HG02678 (cell line): ENCODE data around the gene GUCY2D.
"Not testable (repeated sequence)": the region's sequence is repeated elsewhere in the genome, so short reads cannot be mapped to it uniquely, and the experiment has no call there.

Experiments
- ATAC-seq: cut with Tn5 transposase; IDR thresholded peaks from one replicate; pipeline ENCODE4 v1.9.1; 2021; ENCODE audit warnings: mild to moderate bottlenecking, moderate library complexity; ENCODE audit not compliant: unreplicated experiment

GUCY2D gene

DNA sequence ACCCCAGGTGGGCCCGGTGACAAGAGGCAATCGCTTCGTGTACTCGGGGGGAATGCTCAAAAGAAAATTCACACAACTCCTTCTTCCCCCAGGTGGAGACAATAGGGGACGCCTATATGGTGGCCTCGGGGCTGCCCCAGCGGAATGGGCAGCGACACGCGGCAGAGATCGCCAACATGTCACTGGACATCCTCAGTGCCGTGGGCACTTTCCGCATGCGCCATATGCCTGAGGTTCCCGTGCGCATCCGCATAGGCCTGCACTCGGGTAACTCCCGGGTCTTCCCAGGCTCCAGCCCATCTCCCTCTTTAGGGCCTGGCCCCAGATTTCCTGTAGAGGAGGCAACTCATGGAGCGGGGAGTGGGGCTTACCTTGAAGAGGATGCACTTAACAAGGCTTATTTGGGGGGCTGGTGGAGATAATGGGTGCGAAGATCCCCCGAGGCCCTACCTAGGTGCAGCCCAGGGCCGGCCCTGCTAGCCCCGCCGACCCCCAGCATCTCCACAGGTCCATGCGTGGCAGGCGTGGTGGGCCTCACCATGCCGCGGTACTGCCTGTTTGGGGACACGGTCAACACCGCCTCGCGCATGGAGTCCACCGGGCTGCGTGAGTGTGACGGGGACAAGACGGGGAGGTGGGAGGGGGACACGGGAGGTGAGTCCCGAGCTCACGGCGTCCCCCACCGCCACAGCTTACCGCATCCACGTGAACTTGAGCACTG lies 13.0 kb downstream of the GUCY2D start:
- no peak for ATAC-seq

DNA sequence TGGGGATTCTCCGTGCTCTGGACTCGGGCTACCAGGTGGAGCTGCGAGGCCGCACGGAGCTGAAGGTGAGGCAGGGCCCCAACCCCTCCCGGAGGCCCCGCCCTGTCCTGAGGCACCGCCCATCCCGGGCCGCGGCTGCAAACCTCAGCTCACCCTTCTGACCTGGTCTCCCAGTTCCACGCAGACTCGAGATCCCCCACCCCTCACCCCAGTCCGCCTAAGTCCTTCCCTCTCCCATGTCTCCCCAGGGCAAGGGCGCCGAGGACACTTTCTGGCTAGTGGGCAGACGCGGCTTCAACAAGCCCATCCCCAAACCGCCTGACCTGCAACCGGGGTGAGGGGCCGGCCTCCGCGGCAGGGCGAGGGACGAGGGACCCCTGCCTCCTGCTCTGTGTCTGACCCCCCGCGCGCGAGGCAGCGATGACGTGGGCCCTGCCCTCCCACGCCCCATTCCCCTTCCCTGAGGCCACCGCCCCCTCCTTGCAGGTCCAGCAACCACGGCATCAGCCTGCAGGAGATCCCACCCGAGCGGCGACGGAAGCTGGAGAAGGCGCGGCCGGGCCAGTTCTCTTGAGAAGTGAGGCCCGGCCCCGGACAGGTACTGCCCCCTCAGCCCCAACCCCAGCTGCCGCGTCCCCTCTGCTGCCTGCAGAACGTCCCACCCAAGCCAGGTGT lies 13.7 kb downstream of the GUCY2D start:
- no peak for ATAC-seq

DNA sequence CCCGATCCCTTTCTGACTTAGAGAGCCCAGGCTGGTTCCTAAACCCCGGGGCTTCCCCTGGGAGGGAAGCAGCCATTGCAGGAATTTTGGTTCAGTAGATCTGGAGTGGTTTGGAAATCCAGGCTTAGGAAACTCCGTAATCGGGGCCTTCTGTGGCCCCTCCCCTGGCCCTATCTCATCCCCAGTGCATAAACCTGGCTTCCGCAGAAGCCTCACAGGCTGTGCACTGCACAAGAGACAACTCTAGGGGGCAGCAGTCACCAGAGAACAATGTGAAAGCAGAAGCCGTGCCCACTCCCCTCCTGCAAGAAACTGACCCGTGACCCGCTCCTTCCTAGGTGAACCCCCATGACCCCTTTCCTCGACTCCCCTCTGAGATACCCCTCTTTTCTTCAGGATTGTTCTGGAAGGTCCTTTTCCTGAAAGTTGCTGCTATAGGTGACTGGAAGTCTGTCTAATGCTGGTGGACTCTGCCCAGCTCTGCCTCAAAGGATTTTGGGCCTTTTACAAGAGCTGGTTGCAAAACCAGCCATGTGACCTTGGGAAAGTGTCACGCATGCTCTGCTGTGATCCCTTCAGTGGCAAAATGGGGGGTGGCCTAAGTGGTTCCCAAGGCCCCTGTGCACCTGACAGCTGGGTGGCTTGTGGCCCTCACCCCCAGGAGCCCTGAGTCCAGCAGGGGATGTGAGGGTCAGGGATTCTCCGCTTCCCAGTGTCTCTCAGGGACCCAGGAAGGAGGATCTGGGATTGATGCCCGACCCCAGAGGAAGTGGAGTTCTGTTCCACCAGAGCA lies 14.4 kb downstream of the GUCY2D start:
- no peak for ATAC-seq

DNA sequence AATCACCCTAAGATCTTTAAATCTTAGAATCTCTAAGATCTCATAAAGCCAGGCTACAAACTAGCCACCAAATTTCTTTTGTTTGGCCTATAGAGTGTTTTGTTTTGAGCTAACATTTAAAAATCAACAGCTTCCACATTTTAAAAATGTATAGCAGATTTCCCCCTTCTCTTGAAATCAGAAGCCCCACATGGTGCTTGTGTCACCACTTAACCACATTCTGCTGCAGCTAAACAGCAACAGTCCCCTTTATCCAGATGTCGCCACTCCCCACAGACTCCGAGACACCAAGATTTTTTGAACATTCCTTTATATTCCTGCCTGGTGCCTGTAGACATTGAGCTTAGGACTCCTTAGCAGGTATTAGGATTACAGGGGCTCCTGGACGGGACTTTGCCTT lies 16.0 kb downstream of the GUCY2D start:
- ATAC-seq: no peak

DNA sequence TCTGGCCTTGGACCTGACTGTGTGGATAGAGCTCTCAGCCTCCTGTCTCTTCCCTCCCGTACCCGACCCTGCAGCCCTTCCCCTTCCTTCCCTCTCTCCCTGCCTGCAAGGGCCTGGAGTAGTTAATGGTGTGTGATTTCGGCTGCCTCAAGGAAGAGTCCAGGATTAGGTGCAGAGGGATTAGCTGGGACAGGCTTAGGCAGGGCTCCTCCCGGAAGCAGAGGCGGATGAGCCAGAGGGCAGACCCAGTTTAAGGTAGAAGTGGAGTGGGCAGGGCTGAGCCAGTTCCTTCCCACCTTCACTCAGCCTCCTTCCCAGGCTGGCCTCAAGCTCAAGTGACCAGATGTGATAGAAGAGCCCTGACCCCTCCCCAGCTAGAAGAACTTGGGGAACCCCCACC lies 16.8 kb downstream of the GUCY2D start:
- ATAC-seq: no peak

DNA sequence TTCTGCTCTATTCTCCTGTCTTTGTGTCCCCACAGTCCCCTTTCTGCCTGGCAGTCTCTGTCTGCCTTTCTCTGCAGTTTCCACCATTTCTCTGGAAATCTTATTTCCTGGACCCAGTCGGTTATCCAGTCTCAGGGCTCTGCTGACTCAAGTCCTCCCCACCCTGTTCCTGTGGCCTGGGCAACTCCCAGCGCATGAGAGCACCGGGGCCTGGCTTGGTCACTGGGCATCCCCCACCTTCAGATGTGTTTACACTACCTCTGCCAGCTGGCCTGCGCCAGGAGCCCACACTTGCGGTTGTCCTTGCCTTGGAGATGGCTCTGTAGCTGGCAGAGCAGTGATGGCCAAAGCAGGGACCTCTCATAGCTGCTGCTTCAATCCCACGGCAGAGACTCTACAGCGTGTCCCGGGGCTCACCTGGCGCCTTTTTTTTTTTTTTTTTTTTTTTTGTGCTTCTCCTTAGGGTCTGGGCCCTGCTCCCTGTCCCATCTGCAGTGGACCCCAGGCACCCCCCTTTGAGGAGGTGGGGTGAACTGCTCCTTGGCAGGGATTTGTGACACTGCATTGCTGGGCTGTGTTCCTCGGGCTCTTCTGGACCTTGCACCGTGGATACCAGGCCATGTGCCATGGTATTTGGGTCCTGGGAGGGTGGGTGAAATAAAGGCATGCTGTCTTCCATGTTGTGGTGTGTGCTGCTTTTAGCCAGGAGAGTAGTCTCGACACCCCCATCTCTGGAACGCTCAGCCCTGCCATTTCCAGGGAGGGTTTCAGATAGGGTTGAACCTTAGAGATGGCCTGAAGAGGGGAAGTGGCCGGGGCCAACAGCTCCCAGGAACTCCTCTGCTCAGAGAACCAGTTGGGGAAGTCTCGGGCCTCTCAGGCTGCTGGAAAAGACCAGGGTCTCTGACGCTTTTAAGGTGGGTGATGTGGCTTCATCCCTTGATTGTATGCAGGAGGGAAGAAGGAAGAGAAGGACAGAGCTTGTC lies 17.5 kb downstream of the GUCY2D start:
- ATAC-seq: no peak

DNA sequence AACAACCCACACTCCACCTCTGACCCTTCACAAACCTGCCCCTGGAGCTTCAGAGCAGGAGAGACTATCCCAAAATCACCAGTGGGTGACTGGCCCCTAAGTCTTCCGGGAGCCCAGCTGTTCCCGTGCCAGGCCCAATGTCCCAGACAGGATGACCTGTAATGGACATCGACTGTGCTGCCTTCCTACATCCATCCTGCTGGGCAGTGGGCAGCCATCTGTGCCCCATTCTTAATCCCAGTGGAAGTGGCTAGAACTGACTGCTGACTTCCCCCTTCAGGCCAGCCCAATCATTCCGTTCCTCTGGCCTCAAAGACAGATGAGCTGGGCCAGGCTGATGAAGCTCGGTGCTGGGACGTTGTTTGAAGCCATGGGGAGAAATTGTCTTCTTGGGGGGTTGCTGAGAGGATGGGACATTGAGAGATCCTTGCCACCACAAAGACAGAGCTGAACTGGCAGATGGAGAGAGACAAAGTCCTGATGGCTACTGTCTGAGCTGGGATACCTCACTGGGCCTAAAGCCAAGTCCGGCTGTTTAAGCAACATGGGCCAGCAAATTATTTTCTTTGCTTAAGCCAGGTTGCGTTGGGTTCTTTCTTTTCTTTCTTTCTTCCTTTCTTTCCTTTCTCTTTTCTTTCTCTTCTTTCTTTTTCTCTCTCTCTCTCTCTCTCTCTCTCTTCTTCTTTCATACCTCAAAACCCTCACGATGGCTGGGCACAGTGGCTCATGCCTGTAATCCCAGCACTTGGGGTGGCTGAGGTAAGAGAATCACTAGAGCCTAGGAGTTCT lies 18.6 kb downstream of the GUCY2D start:
- ATAC-seq: no peak

DNA sequence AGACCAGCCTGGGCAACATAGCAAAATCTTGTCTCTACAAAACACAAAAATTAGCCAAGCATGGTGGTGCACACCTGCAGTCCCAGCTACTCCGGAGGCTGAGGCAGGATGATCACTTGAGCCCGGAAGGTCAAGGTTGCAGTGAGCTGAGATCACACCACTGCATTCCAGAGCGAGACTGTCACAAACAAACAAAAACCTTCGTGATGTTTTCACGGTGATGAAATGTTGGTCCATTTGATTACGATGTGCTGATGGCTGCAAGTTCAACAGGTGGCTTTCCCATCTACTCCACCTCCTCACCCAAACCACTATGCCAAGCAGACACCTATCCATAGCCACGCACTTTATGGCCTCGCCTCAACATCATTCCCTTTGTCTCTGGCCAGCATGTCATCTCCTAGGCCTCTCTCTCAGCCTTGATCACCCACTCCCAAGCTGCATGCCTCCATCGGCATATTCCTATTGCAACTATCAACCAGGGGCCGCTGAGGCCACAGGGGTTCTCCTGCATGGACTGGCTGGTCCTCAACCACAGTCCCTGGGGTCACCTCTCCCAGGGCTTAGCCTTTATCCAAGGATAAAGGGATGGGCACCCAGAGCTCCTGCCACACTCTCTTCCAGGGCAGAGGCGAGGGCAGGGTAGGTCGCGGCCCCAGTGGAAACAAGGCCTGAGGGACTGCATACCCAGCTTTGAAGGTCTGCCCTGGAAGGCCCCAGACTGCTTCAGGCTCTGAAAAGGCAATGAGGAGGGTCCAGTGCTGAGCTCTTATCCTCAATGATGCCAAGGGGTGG lies 19.3 kb downstream of the GUCY2D start:
- no peak for ATAC-seq

DNA sequence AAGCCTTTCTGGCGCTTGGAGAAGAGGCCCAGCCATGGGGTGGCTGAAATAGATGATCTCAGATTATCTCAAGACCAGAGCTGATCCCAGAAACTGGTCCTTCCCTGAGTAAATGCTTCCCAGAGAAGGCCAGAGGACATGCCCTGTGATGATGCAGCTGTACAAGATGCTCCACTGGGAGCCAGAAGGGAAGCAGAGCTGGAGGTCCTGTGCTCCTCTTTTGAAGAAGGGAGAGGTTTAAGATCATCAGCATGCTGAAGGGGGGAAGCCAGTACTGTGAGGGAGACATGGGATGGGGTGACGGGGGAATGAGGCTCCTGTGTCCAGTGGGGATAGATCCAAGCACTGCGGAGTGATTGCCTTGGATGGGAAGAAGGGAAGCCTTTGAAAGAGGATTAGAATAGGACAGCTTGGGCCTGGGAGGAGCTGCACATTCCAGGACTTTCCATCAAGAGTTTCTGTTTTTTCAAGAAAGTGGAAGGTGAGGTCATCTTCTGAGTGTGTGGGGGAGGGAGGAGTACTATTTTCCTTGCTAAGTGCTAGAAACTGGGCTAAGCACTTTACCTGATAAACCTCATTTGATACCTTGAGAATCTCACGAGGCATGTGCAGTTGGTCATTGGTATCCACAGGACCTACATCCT lies 20.1 kb downstream of the GUCY2D start:
- no peak for ATAC-seq

DNA sequence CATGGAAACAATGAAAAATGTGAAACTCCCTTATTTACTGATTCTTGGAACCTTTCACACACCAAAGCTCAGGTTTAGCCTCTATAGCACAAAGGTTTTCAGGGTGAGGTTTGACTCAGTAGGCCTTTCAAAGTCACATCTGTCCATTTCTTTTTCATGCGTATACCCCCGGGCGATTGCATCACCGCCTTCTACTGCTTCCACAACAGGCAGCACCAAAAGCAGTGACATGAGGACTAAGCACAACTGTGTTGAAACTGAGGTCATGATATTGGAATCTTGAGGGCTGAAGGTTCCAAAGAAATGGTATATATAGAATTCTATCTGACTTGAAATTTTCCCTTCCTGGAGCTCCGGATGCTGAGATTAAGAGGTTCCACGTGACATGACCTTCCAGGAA lies 21.7 kb downstream of the GUCY2D start:
- not testable (repeated sequence) for ATAC-seq

DNA sequence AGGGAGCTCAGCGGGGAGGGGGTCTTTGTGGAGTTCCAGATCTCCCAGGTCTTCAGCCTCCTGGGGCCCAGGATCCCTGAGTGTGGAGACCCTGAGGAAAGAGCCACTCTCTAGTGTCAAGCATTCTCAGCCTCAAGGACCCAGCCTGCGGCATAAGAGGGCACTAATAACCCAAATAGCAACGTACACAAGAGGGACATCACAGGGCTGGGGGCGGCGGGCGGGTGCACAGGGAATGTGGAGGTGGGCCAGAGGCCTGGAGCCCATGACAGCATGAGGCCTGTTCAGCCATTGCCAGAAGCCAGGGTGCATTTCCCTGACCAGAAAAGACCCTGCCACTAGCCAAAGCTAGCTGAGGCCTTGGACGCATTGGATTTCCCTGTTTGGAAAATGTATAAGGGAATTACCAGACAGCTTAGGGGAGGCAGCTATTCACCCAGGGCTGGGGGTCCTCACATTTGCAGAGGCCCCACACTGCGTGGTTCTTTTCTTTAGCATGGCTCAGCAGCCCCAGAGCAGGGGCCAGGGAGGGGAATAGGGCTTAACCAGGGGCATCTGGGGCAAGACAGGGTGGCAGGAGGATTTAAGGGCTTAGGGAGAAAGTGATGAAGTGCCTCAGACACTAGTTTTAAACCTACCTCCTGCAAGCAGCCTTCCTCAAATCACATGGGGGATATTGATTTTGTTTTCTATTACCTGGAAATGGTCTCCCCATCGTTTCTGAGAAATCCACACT lies 22.9 kb downstream of the GUCY2D start:
- no peak for ATAC-seq

DNA sequence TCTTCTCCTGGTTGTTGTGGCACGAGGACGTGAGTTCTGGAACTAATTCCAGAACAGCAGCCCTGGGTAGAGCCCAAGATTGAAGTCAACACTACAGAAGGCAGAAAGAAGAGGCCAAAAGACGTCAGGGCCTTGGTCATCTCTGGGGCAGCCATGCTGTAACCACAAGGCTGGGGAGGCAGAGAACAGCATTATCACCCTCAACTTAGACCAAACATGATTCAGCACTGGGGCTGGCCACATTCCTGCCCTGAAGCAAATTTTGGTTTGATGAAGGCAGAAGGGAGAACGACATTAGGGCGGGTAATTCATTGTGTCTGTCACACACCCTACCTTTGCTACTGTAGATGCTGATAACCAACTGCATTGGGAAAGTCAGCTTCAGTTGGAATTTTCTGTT lies 26.7 kb downstream of the GUCY2D start:
- ATAC-seq: no peak

DNA sequence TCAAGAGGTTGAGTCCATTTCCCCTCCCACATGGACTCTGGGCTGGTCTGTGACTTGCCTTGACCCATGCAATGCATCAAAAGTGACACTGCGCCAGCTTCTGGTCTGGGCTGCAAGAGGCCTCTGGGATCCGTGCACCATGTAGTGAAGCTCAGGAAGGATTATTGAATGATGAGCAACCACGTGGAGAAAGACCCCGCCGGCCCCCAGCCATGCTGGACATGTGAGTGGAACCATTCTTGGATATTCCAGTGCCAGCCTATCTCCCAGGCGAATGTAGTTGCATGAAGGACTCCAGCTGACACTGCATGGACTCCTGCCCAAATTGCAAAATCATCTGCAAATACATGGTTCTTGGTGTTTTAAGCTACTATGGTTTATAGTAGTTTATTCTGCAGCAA lies 28.8 kb downstream of the GUCY2D start:
- no peak for ATAC-seq

DNA sequence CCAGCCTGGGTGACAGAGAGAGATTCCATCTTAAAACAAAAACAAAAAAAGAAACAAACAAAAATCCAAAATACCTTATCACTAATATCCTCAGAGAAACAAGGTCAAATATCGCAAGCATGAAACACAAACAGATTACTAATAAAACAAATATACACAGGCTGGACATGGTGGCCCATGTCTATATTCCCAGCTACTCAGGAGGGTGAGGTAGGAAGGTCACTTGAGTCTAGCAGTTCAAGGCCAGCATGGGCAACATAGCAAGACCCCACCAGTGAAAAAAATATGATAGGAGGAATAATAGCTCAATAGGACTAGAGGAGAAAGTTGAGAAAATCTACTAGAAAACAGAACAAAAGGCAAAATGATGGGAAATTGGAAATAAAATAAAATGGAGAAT lies 29.5 kb downstream of the GUCY2D start:
- no peak for ATAC-seq

DNA sequence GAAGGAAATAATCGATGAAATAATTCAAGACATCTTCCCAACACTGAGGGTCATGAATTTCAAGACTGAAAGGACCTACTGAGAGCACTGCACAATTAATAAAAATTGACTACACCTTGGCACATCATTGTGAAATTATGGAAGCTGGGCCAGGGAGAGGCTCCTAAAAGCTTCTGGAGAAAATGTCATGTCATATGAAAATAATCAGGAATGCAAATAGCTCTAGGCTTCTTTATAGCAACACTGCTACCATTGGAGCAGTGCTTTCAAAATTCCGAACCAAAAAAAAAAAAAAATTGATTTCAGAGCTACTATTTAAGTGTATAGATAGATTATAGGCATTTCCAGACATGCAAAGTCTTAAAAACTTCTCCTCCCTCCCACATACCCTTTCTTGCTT lies 30.0 kb downstream of the GUCY2D start:
- ATAC-seq: no peak

DNA sequence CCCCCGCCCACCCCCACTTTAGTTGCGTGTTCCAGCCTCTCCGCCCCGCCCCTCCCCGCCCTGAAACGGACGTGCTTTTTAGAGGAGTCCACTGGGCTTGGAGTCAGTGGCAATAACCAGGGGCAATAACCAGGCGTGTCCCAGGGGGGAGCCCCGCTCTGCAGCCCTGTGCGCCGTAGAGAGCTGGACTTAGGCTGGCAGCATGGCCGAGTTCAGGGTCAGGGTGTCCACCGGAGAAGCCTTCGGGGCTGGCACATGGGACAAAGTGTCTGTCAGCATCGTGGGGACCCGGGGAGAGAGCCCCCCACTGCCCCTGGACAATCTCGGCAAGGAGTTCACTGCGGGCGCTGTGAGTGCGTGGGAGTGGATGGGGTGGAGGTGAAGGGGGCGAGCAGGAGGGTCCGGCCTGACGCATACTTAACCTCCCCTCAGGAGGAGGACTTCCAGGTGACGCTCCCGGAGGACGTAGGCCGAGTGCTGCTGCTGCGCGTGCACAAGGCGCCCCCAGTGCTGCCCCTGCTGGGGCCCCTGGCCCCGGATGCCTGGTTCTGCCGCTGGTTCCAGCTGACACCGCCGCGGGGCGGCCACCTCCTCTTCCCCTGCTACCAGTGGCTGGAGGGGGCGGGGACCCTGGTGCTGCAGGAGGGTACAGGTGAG lies 36.7 kb downstream of the GUCY2D start, which contains the start of gene ALOX15B:
Gene ALOX15B, plus strand, starts transcription at position 106 of the 657 bp plus-strand sequence. Its CDS starts 97 bp downstream, at position 203.
- ATAC-seq: no peak

DNA sequence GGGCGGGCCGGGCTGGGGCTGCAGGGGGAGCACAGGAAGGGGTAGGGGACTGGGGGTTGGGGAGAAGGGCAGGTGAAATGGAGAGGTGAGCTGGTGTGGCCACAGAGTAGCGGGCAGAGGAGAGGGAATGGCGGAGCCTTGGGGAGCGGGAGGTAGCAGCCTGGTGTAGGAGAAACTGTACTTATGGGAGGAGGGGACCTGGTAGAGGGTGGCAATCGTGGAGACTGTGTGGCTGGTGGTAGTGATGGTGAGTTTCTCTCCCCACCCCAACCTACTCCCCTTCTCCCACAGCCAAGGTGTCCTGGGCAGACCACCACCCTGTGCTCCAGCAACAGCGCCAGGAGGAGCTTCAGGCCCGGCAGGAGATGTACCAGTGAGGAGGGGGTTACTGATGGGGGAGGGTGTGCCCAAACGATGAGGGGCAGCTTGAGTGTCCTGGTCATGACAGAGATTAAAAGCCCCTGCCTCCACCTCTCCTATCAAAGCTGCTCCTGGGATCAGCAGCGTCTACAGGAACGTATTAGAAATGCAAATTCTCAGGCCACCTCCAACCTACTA lies 37.3 kb downstream of the GUCY2D start:
- no peak for ATAC-seq
